Occipital lobe (tissue), 2 donors: ENCODE results near the gene TECPR1. TPM values are rescaled to one million over a fixed set of nuclear protein-coding genes. Genes with fewer than 3 reads are reported as not detected.

Experiments used
- DNase-seq: peaks from one replicate; lab custom pipeline; 2025; lab: John Stamatoyannopoulos, UW
- total RNA-seq: library from RNA; depleted of rRNA; stranded (reverse); fragments of >200 nt; gene quantifications from one replicate; pipeline ENCODE4 v1.2.3, GENCODE V29; 2014

TECPR1 gene
- total RNA-seq, 1 donor from 2014 or later = 41.5 TPM

GRCh38 chr7:98191668-98192431, 60.2 kb downstream of the TECPR1 start:
- no peak for DNase-seq

- no peak for DNase-seq
Observed at GRCh38 chr7:98189559-98189958, 62.5 kb downstream of the TECPR1 start.

GRCh38 chr7:98187138-98187502, 64.9 kb downstream of the TECPR1 start:
- DNase-seq = no peak

- DNase-seq = no peak
Observed at GRCh38 chr7:98186452-98187137, 65.4 kb downstream of the TECPR1 start.

GRCh38 chr7:98185101-98185500, 66.9 kb downstream of the TECPR1 start:
- DNase-seq = no peak

GRCh38 chr7:98180751-98181150, 71.3 kb downstream of the TECPR1 start:
- no peak for DNase-seq

GRCh38 chr7:98178762-98179490, 73.1 kb downstream of the TECPR1 start:
- DNase-seq = no peak

GRCh38 chr7:98178321-98178720, 73.7 kb downstream of the TECPR1 start:
- peak; percentile 51 for DNase-seq

GRCh38 chr7:98177553-98177952, 74.5 kb downstream of the TECPR1 start:
- DNase-seq = no peak

GRCh38 chr7:98175260-98175940, 76.6 kb downstream of the TECPR1 start:
- no peak for DNase-seq

GRCh38 chr7:98174334-98175259, 77.4 kb downstream of the TECPR1 start:
- DNase-seq = no peak

- no peak for DNase-seq
Observed at GRCh38 chr7:98171449-98171848, 80.6 kb downstream of the TECPR1 start.

GRCh38 chr7:98170966-98171365, 81.1 kb downstream of the TECPR1 start:
- no peak for DNase-seq

- DNase-seq = no peak
Observed at GRCh38 chr7:98168904-98169621, 83.0 kb downstream of the TECPR1 start.

GRCh38 chr7:98168181-98168903, 83.7 kb downstream of the TECPR1 start:
- DNase-seq = peak; percentile 34

- no peak for DNase-seq
Observed at GRCh38 chr7:98167653-98168052, 84.4 kb downstream of the TECPR1 start.

GRCh38 chr7:98166668-98166970, 85.4 kb downstream of the TECPR1 start:
- no peak for DNase-seq

GRCh38 chr7:98165827-98166667, 86.0 kb downstream of the TECPR1 start:
- DNase-seq = no peak
